Measurements from ENCODE around the gene RAB5IF. TPM values are rescaled to one million over a fixed set of nuclear protein-coding genes. Genes with fewer than 3 reads are reported as not detected.

RAB5IF gene
- total and polyA plus RNA-seq, 9 of the 15 experiments (the other 6 are each of a cell fraction or from before 2014, with no cell fraction given), result 26.5 to 198 (median 134) TPM

DNA sequence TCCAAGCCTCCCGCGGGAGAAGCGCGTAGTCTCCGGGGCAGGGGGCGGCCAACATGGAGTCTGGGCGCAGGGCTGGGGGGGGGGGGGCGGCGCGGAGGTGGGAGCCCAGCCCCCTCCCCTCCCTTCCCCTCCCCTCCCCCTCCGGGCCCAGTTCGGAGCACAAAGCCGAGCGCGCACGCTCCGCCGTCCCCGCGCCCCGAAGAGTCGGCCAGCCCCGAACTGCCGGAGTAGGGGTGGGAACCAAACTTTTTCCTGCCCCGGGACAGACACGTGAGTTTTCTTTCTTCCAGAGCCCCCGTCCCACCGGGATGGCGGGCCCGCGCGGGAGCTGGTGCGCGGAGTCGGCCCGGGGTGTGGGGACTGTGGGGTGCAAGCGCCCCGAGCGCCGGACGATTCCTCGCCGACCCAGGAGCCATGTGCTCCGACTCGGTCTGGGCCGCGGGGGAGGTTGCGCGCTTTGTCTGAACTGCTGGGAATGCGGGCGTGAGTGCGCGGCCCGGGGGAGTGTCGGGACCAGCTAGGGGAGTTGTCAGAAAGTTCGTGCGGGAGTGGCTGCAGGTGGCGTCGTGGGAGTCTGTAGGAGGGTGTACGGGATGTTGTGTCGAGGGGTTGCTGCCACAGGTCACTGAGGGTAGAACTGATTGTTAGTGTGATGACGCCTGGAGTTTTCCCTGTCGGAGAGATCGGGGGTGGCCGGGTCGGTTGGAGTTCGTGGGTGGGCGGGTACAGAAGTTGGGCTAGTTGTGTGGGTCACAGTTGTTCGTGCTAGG lies 31.0 kb upstream of the RAB5IF start (continued):
- TF ChIP-seq DMBX1 (CRISPR knock-in tag; IDR thresholded peaks at IDR 0.05; ENCODE audit: borderline replicate concordance) (peak; percentile 40; the same call in 1 of the 2 replicates), SIN3A (IDR thresholded peaks at IDR 0.05; ENCODE audit: borderline replicate concordance in 2 of 2, control insufficient read depth in 1 of 2, low read depth in 2 of 2, low read length in 2 of 2) (peak in 1 of 2 experiments; percentile 4; a peak in 2 of 4 replicates), FOXK1 (CRISPR knock-in tag; IDR thresholded peaks at IDR 0.05; ENCODE audit: borderline replicate concordance) (peak; percentile 61; the same call in 1 of the 2 replicates), KDM2B (CRISPR knock-in tag; IDR thresholded peaks at IDR 0.05) (peak; percentile 58; the same call in 1 of the 2 replicates), YY1 (IDR thresholded peaks at IDR 0.05; ENCODE audit: borderline replicate concordance in 1 of 3, control insufficient read depth in 1 of 3, extremely low read depth in 1 of 3, insufficient read depth in 3 of 3, insufficient read length in 1 of 3, insufficient replicate concordance in 2 of 3, low read depth in 1 of 3, low read length in 2 of 3) (peak in 1 of 3 experiments; percentile 48), ZNF583 (CRISPR knock-in tag; IDR thresholded peaks at IDR 0.05) (no peak), HNRNPL (IDR thresholded peaks at IDR 0.05; ENCODE audit: low read depth, low read length) (no peak), NKRF (IDR thresholded peaks at IDR 0.05; ENCODE audit: borderline replicate concordance) (peak; percentile 67; the same call in 1 of the 2 replicates), TAF9B (IDR thresholded peaks at IDR 0.05; ENCODE audit: partially characterized antibody) (peak; percentile 37), USF1 (CRISPR knock-in tag; IDR thresholded peaks at IDR 0.05) (peak; percentile 39; the same call in 1 of the 2 replicates), ZNF134 (CRISPR knock-in tag; conservative IDR thresholded peaks at IDR 0.05) (no peak), NCOR1 (IDR thresholded peaks at IDR 0.05) (peak; percentile 25; the same call in 1 of the 2 replicates), SUPT5H (IDR thresholded peaks at IDR 0.05) (peak; percentile 70), CXXC5 (CRISPR knock-in tag; IDR thresholded peaks at IDR 0.05) (peak; percentile 85), FOXJ3 (CRISPR knock-in tag; IDR thresholded peaks at IDR 0.05) (no peak), ILK (tag; IDR thresholded peaks at IDR 0.05; ENCODE audit: borderline replicate concordance, low read depth) (no peak), RNF2 (IDR thresholded peaks at IDR 0.05) (peak; percentile 77), MAX (CRISPR knock-in tag; IDR thresholded peaks at IDR 0.05) (peak; percentile 96), ZNF431 (CRISPR knock-in tag; IDR thresholded peaks at IDR 0.05) (peak; percentile 11; the same call in 1 of the 2 replicates)

Measured in K562 (cell line).